Measurements from ENCODE around the gene HNRNPA0.

HNRNPA0 gene

GRCh38 chr5:137751869-137752491, 2.2 kb downstream of the HNRNPA0 start:
- H3K4me3 ChIP-seq (IDR thresholded peaks at IDR 0.05; ENCODE audit: insufficient read depth, low read depth, low read length) = no peak overlapping the region
- H3K9ac ChIP-seq = peak overlapping the region; percentile 96; the same call in 1 of the 2 replicates
- H3K4me2 ChIP-seq = peak overlapping the region; percentile 63
- no peaks in the 10 kb centered on the region for H3K36me3 ChIP-seq (ENCODE audit: insufficient read depth)
- H4K20me1 ChIP-seq (ENCODE audit: insufficient read depth) = peaks cover 27% of the 10 kb centered on the region
- peaks cover 17% of the 10 kb centered on the region for H3K4me1 ChIP-seq (ENCODE audit: low read depth, poor library complexity, severe bottlenecking)
- TF ChIP-seq, protein P1, sequence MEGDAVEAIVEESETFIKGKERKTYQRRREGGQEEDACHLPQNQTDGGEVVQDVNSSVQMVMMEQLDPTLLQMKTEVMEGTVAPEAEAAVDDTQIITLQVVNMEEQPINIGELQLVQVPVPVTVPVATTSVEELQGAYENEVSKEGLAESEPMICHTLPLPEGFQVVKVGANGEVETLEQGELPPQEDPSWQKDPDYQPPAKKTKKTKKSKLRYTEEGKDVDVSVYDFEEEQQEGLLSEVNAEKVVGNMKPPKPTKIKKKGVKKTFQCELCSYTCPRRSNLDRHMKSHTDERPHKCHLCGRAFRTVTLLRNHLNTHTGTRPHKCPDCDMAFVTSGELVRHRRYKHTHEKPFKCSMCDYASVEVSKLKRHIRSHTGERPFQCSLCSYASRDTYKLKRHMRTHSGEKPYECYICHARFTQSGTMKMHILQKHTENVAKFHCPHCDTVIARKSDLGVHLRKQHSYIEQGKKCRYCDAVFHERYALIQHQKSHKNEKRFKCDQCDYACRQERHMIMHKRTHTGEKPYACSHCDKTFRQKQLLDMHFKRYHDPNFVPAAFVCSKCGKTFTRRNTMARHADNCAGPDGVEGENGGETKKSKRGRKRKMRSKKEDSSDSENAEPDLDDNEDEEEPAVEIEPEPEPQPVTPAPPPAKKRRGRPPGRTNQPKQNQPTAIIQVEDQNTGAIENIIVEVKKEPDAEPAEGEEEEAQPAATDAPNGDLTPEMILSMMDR (conservative IDR thresholded peaks at IDR 0.05; ENCODE audit: low read depth, low read length) = peak; percentile 87
- H3K27me3 ChIP-seq (ENCODE audit: insufficient read depth, low read depth) = no peaks in the 10 kb centered on the region
- peak overlapping the region; percentile 8; the same call in 1 of the 2 replicates for H3K27ac ChIP-seq
- H2AFZ ChIP-seq (ENCODE audit: low read depth) = no peak overlapping the region
- H3K79me2 ChIP-seq (ENCODE audit: insufficient read depth, low read depth) = peaks cover 42% of the 10 kb centered on the region

DNA sequence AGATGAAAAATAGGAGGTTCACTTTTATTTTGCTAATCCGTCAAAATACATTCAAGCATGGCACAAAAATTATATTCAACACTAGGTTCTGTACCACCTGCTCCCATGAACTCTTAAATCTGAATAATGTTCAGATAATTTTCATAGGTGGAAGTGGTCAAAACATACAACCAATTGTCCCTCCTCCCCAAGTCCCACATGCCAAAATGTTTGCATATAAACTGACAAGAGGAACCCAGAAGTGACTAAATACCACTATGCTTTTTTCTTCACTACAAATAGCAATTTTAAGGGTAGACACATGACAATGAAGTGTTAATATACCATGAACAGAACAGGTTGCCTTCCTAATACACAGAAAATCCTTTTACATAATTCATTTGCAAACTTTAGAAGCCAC, 3.7 kb downstream of the HNRNPA0 start:
- Histone ChIP-seq H3K4me2 (no peak overlapping the region), H3K9ac (no peak overlapping the region), H3K4me1 (ENCODE audit: low read depth, poor library complexity, severe bottlenecking) (peaks cover 16% of the 10 kb centered on the region), H2AFZ (ENCODE audit: low read depth) (no peak overlapping the region), H3K79me2 (ENCODE audit: insufficient read depth, low read depth) (peaks cover 42% of the 10 kb centered on the region), H3K4me3 (IDR thresholded peaks at IDR 0.05; ENCODE audit: insufficient read depth, low read depth, low read length) (no peak overlapping the region), H3K36me3 (ENCODE audit: insufficient read depth) (no peaks in the 10 kb centered on the region), H3K27ac (no peak overlapping the region), H3K27me3 (ENCODE audit: insufficient read depth, low read depth) (no peaks in the 10 kb centered on the region), H4K20me1 (ENCODE audit: insufficient read depth) (peaks cover 27% of the 10 kb centered on the region)
- TF ChIP-seq, protein P1 (conservative IDR thresholded peaks at IDR 0.05; ENCODE audit: low read depth, low read length) = no peak

DNA sequence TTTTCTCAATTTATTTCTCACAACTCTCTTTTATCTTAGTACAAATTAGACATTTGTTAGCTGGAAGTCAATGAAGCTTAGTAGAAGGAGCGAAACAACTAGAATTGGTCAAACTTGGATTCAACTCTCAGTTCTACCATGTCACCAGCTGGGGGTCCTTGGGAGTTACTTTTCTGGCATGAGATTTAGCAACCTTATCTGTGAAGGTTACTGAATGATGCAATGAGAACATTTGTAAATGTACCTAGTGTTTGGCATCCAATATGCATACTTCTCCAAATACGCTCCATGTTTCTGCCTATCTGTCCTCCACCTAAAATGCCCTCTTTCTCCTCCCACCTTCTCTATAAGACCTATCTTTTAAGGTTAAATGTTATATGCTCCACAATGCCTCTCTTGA, 6.3 kb downstream of the HNRNPA0 start:
- Histone ChIP-seq H3K79me2 (ENCODE audit: insufficient read depth, low read depth) (peaks cover 30% of the 10 kb centered on the region), H4K20me1 (ENCODE audit: insufficient read depth) (peaks cover 27% of the 10 kb centered on the region), H3K9ac (no peak overlapping the region), H3K27me3 (ENCODE audit: insufficient read depth, low read depth) (no peaks in the 10 kb centered on the region), H3K27ac (no peak overlapping the region), H3K4me3 (IDR thresholded peaks at IDR 0.05; ENCODE audit: insufficient read depth, low read depth, low read length) (no peak overlapping the region), H2AFZ (ENCODE audit: low read depth) (no peak overlapping the region), H3K36me3 (ENCODE audit: insufficient read depth) (no peaks in the 10 kb centered on the region), H3K4me2 (no peak overlapping the region), H3K4me1 (ENCODE audit: low read depth, poor library complexity, severe bottlenecking) (peaks cover 11% of the 10 kb centered on the region)
- TF ChIP-seq, protein P1 (conservative IDR thresholded peaks at IDR 0.05; ENCODE audit: low read depth, low read length) = no peak

- no peaks in the 10 kb centered on the region for H3K4me1 ChIP-seq (ENCODE audit: low read depth, poor library complexity, severe bottlenecking)
- no peaks in the 10 kb centered on the region for H4K20me1 ChIP-seq (ENCODE audit: insufficient read depth)
- H2AFZ ChIP-seq (ENCODE audit: low read depth) = no peak overlapping the region
- no peak overlapping the region for H3K27ac ChIP-seq
- H3K36me3 ChIP-seq (ENCODE audit: insufficient read depth) = no peaks in the 10 kb centered on the region
- no peak overlapping the region for H3K4me3 ChIP-seq (IDR thresholded peaks at IDR 0.05; ENCODE audit: insufficient read depth, low read depth, low read length)
- no peaks in the 10 kb centered on the region for H3K27me3 ChIP-seq (ENCODE audit: insufficient read depth, low read depth)
- no peaks in the 10 kb centered on the region for H3K79me2 ChIP-seq (ENCODE audit: insufficient read depth, low read depth)
- no peak overlapping the region for H3K9ac ChIP-seq
- H3K4me2 ChIP-seq = no peak overlapping the region
- TF ChIP-seq, protein P1 (conservative IDR thresholded peaks at IDR 0.05; ENCODE audit: low read depth, low read length) = peak; percentile 77
Measured at GRCh38 chr5:137743031-137743640, 11.0 kb downstream of the HNRNPA0 start.

All from KMS-11 (cell line).